ENCODE data around the gene IBTK.

DNA sequence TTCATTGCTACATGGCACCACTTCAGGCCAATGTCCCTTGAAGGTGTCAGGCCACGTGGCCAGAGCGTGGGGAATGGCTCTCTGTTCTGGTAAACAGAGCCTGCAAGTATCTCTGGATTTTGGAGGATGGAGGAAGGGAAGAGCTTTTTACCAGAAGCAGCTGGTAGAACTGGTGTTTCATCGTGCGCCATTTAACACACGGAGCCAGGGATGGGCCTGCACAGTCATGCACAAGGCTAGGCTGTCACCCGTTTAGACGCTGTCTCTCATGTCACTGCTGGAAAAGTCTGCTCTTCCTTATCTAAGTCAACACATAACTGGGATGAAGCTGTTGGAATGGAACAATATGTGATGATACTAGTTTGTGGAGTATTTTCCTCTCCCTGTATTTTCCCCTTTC lies 123.9 kb downstream of the IBTK start:
- TF ChIP-seq, protein P1, sequence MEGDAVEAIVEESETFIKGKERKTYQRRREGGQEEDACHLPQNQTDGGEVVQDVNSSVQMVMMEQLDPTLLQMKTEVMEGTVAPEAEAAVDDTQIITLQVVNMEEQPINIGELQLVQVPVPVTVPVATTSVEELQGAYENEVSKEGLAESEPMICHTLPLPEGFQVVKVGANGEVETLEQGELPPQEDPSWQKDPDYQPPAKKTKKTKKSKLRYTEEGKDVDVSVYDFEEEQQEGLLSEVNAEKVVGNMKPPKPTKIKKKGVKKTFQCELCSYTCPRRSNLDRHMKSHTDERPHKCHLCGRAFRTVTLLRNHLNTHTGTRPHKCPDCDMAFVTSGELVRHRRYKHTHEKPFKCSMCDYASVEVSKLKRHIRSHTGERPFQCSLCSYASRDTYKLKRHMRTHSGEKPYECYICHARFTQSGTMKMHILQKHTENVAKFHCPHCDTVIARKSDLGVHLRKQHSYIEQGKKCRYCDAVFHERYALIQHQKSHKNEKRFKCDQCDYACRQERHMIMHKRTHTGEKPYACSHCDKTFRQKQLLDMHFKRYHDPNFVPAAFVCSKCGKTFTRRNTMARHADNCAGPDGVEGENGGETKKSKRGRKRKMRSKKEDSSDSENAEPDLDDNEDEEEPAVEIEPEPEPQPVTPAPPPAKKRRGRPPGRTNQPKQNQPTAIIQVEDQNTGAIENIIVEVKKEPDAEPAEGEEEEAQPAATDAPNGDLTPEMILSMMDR (IDR thresholded peaks at IDR 0.05), result no peak
- TF ChIP-seq POLR2AphosphoS5 (IDR thresholded peaks at IDR 0.05), result no peak

All from prostate gland (tissue), 2 donors.